ENCODE data around the gene CARMIL1. TPM values are rescaled to one million over a fixed set of nuclear protein-coding genes. Genes with fewer than 3 reads are reported as not detected.

The CARMIL1 gene
- total RNA-seq, 1 donor from 2014 or later: 19.1 TPM

- Mint-ChIP-seq H3K4me3 (ENCODE audit: unreplicated experiment) (no peak overlapping the region), H3K27me3 (ENCODE audit: low read depth, unreplicated experiment) (no peaks in the 10 kb centered on the region), H3K27ac (ENCODE audit: unreplicated experiment) (no peak overlapping the region), H3K4me1 (ENCODE audit: low read depth, unreplicated experiment) (peaks cover 10% of the 10 kb centered on the region), H3K36me3 (ENCODE audit: low read depth, unreplicated experiment) (peaks cover 7% of the 10 kb centered on the region), H3K9me3 (ENCODE audit: unreplicated experiment) (no peaks in the 10 kb centered on the region)
- no peak overlapping the region for H3K4me3 ChIP-seq (ENCODE audit: insufficient read depth, low read depth, low read length)
- H3K9ac ChIP-seq (ENCODE audit: low read length): no peak overlapping the region
- no peaks in the 10 kb centered on the region for H3K27me3 ChIP-seq (ENCODE audit: insufficient read depth, low read length)
- no peak for TF ChIP-seq EZH2 (IDR thresholded peaks at IDR 0.05; ENCODE audit: insufficient read depth, low read length)
- TF ChIP-seq CTCF (IDR thresholded peaks at IDR 0.05; ENCODE audit: insufficient read depth, low read depth, low read length): no peak
- H3K9me3 ChIP-seq (ENCODE audit: insufficient read depth, low read depth, low read length): no peaks in the 10 kb centered on the region
- H3K36me3 ChIP-seq (ENCODE audit: insufficient read depth, low read length): no peaks in the 10 kb centered on the region
- no peaks in the 10 kb centered on the region for H3K79me2 ChIP-seq (ENCODE audit: insufficient read depth, low read length)
- no peak for FAIRE-seq
- H3K4me1 ChIP-seq (ENCODE audit: insufficient read depth, low read length): no peaks in the 10 kb centered on the region
- H3K4me2 ChIP-seq (ENCODE audit: low read length): no peak overlapping the region
- H2AFZ ChIP-seq (ENCODE audit: low read depth, low read length): no peak overlapping the region
- DNase-seq (ENCODE audit: low read depth): peak; percentile 68
- H3K27ac ChIP-seq (ENCODE audit: low read depth, low read length): no peak overlapping the region
- no peaks in the 10 kb centered on the region for H4K20me1 ChIP-seq (ENCODE audit: insufficient read depth, low read length)
These were observed 258.3 kb downstream of the CARMIL1 start for GRCh38 chr6:25537349-25538018.

GRCh38 chr6:25541228-25541627, 262.1 kb downstream of the CARMIL1 start:
- Histone ChIP-seq H3K4me1 (ENCODE audit: insufficient read depth, low read length) (no peaks in the 10 kb centered on the region), H2AFZ (ENCODE audit: low read depth, low read length) (no peak overlapping the region), H3K79me2 (ENCODE audit: insufficient read depth, low read length) (no peaks in the 10 kb centered on the region), H3K27ac (ENCODE audit: low read depth, low read length) (no peak overlapping the region), H3K36me3 (ENCODE audit: insufficient read depth, low read length) (no peaks in the 10 kb centered on the region), H3K9me3 (ENCODE audit: insufficient read depth, low read depth, low read length) (no peaks in the 10 kb centered on the region), H3K27me3 (ENCODE audit: insufficient read depth, low read length) (no peaks in the 10 kb centered on the region), H3K4me3 (ENCODE audit: insufficient read depth, low read depth, low read length) (no peak overlapping the region), H4K20me1 (ENCODE audit: insufficient read depth, low read length) (no peaks in the 10 kb centered on the region), H3K9ac (ENCODE audit: low read length) (no peak overlapping the region), H3K4me2 (ENCODE audit: low read length) (no peak overlapping the region)
- H3K27me3 Mint-ChIP-seq (ENCODE audit: low read depth, unreplicated experiment): no peaks in the 10 kb centered on the region
- FAIRE-seq: no peak
- H3K27ac Mint-ChIP-seq (ENCODE audit: unreplicated experiment): no peak overlapping the region
- no peak overlapping the region for H3K4me3 Mint-ChIP-seq (ENCODE audit: unreplicated experiment)
- no peaks in the 10 kb centered on the region for H3K9me3 Mint-ChIP-seq (ENCODE audit: unreplicated experiment)
- TF ChIP-seq CTCF (IDR thresholded peaks at IDR 0.05; ENCODE audit: insufficient read depth, low read depth, low read length) (no peak), EZH2 (IDR thresholded peaks at IDR 0.05; ENCODE audit: insufficient read depth, low read length) (no peak)
- H3K36me3 Mint-ChIP-seq (ENCODE audit: low read depth, unreplicated experiment): peaks cover 6% of the 10 kb centered on the region
- peaks cover 12% of the 10 kb centered on the region for H3K4me1 Mint-ChIP-seq (ENCODE audit: low read depth, unreplicated experiment)
- DNase-seq (ENCODE audit: low read depth): no peak

Measured in astrocyte (in vitro differentiated cells and primary cell).